Omental fat pad (tissue), 4 donors: ENCODE data around the gene LGALS8. TPM values are rescaled to one million over a fixed set of nuclear protein-coding genes. Genes with fewer than 3 reads are reported as not detected.

Source experiments
- ATAC-seq: fragments of 150-250 bp; one replicate; pipeline ENCODE4 v1.9.1; 2016; ENCODE audit warnings: mild to moderate bottlenecking, moderate library complexity; ENCODE audit not compliant: low FRiP score
- DNase-seq: peaks from one replicate; pipeline ENCODE4 v3.0.0-alpha.2; 2019; ENCODE audit warnings: low spot score
- CTCF ChIP-seq, 3 donors: fragments of 450-650 bp; IDR thresholded peaks; one replicate each; pipeline ENCODE4 v1.5.1; 2016 to 2017; ENCODE audit warnings: antibody characterized with exemption in 3 of 3, mild to moderate bottlenecking in 3 of 3, moderate library complexity in 2 of 3
- total RNA-seq, 4 donors: library from RNA; depleted of rRNA; stranded (reverse); fragments of >200 nt; gene quantifications; one replicate each; pipeline ENCODE4 v1.1.0, GENCODE V29; 2016

Gene LGALS8
- total RNA-seq, 4 donors from 2014 or later = 73.8 to 129 (median 110) TPM

- no peak for DNase-seq
- ATAC-seq = no peak
- no peak for TF ChIP-seq CTCF (IDR thresholded peaks at IDR 0.05)
Observed at GRCh38 chr1:236552901-236553300, 29.1 kb downstream of the LGALS8 start.

- TF ChIP-seq CTCF (IDR thresholded peaks at IDR 0.05) = no peak
- DNase-seq = no peak
- ATAC-seq = no peak
Observed at GRCh38 chr1:236553370-236553769, 29.6 kb downstream of the LGALS8 start.

- TF ChIP-seq CTCF (IDR thresholded peaks at IDR 0.05) = no peak
- no peak for DNase-seq
- no peak for ATAC-seq
Observed at GRCh38 chr1:236556606-236557005, 32.8 kb downstream of the LGALS8 start.

GRCh38 chr1:236558081-236558480 is 34.3 kb downstream of the LGALS8 start:
- no peak for ATAC-seq
- DNase-seq = no peak
- no peak for TF ChIP-seq CTCF (IDR thresholded peaks at IDR 0.05)

- TF ChIP-seq CTCF (IDR thresholded peaks at IDR 0.05) = no peak
- ATAC-seq (no peak), DNase-seq (no peak)
Observed at GRCh38 chr1:236558846-236559245, 35.1 kb downstream of the LGALS8 start.

- DNase-seq = no peak
- no peak for TF ChIP-seq CTCF (IDR thresholded peaks at IDR 0.05)
- ATAC-seq = no peak
Observed at GRCh38 chr1:236560213-236560771, 36.5 kb downstream of the LGALS8 start.

GRCh38 chr1:236561976-236562375 is 38.2 kb downstream of the LGALS8 start:
- TF ChIP-seq CTCF (IDR thresholded peaks at IDR 0.05) = no peak
- DNase-seq (no peak), ATAC-seq (no peak)
